Right cardiac atrium (tissue), 5 donors: ENCODE measurements around the gene EDN3. TPM values are rescaled to one million over a fixed set of nuclear protein-coding genes. Genes with fewer than 3 reads are reported as not detected.

ENCODE experiments used
- ATAC-seq, 2 donors: fragments of 200-7000 bp; cut with Tn5 transposase; one replicate each; pipeline versions ENCODE4 v1.8.0 to v1.9.1; 2020; ENCODE audit warnings: moderate library complexity in 2 of 2, mild to moderate bottlenecking in 1 of 2
- DNase-seq, 3 donors: peaks; one replicate each; pipeline ENCODE4 v3.0.0-alpha.2; 2020
- H3K27ac ChIP-seq: one replicate; pipeline ENCODE4 v1.5.1; 2013; ENCODE audit warnings: mild to moderate bottlenecking, low read length, control low read depth, moderate library complexity
- H3K27me3 ChIP-seq: one replicate; pipeline ENCODE4 v1.6.1; 2013; ENCODE audit not compliant: control insufficient read depth, insufficient read depth
- H3K4me1 ChIP-seq: one replicate; pipeline ENCODE4 v1.6.1; 2013; ENCODE audit warnings: low read length; ENCODE audit not compliant: control insufficient read depth, insufficient read depth
- H3K4me3 ChIP-seq: one replicate; pipeline ENCODE4 v1.5.1; 2013; ENCODE audit warnings: low read length, control low read depth
- H3K9me3 ChIP-seq: one replicate; pipeline ENCODE4 v1.6.1; 2013; ENCODE audit warnings: low read length; ENCODE audit not compliant: control insufficient read depth
- WGBS: extraction: QIAGEN DNeasy Blood & Tissue Kit; methylation state at CpG from one replicate; pipeline ENCODE4 v1.1.7; 2013; 5-methylcytosine and 5-hydroxymethylcytosine counted together
- intact Hi-C, 4 donors: fragments of 100-400 bp; cut with DNase I; formaldehyde crosslinking; loops; one replicate each; pipeline versions ENCODE4 v1.11.0 to v1.14.0; 2022 to 2023
- polyA plus RNA-seq: library from polyadenylated mRNA; stranded (reverse); fragments of 200-250 nt; gene quantifications from one replicate; pipeline ENCODE4 v1.2.3, GENCODE V29; 2013
- total RNA-seq, 4 donors: library from RNA; stranded (reverse); fragmentation: NEBNext Ultra II Directional; extraction: Animal tissue kit (Norgen Biotek cat#: 25700); gene quantifications; one replicate each; pipeline ENCODE4 v1.2.1, GENCODE V29; 2021
- donor health status: healthy with polysubstance abuse.
- donor health status: DM: no; HTN: yes; CAD: no.
- donor health status: DM: no; HTN: no; CAD: no.
- donor health status: DM: no; HTN: yes; CAD: no; lungs with severe emphysema.
- donor health status: DM: yes; HTN: yes; CAD: no.

The EDN3 gene
- total and polyA plus RNA-seq, 5 donors: not detected

- intact Hi-C loops: no loop called here
- Histone ChIP-seq H3K27me3 (no peaks in the 10 kb centered on the region), H3K4me1 (no peaks in the 10 kb centered on the region), H3K4me3 (no peak overlapping the region), H3K27ac (no peak overlapping the region), H3K9me3 (no peaks in the 10 kb centered on the region)
- DNase-seq (no peak), ATAC-seq (no peak)
- WGBS: 61% methylated on average over 1 of the region's 1 CpG
Measured at GRCh38 chr20:59374261-59374660, 73.8 kb downstream of the EDN3 start.

GRCh38 chr20:59375541-59375940 is 75.1 kb downstream of the EDN3 start:
- H3K9me3 ChIP-seq: no peaks in the 10 kb centered on the region
- intact Hi-C loops: no loop called here
- DNase-seq (no peak), ATAC-seq (no peak)
- no peak overlapping the region for H3K4me3 ChIP-seq
- H3K4me1 ChIP-seq: no peaks in the 10 kb centered on the region
- WGBS: 83% methylated on average over 3 of the region's 3 CpGs
- no peak overlapping the region for H3K27ac ChIP-seq
- no peaks in the 10 kb centered on the region for H3K27me3 ChIP-seq

Other genes starting within 250 kb of the EDN3 start
- gene ZNF831, start 136.8 kb upstream of the EDN3 start, total RNA-seq: under 1 TPM; 0.06 to 0.18 (median 0.16) TPM
- gene ZNF831, start 136.8 kb upstream of the EDN3 start, polyA plus RNA-seq: 0.05 TPM